ENCODE data around the gene CTIF. TPM values are rescaled to one million over a fixed set of nuclear protein-coding genes. Genes with fewer than 3 reads are reported as not detected.

The CTIF gene
- total RNA-seq, 1 experiment from 2014 or later: 5.8 TPM

GRCh38 chr18:48899558-48900174 is 360.8 kb downstream of the CTIF start:
- intact Hi-C loops (cut with micrococcal nuclease): no loop called here
- no peaks in the 10 kb centered on the region for H3K79me2 ChIP-seq (ENCODE audit: low read length)
- peaks cover 21% of the 10 kb centered on the region for H3K4me1 ChIP-seq (ENCODE audit: insufficient read depth, low read length)
- ChIA-PET CTCF (no interaction called here), POLR2A (ENCODE audit: unreplicated experiment) (no interaction called here)
- H3K4me2 ChIP-seq (ENCODE audit: low read length): no peak overlapping the region
- TF ChIP-seq, protein P1, sequence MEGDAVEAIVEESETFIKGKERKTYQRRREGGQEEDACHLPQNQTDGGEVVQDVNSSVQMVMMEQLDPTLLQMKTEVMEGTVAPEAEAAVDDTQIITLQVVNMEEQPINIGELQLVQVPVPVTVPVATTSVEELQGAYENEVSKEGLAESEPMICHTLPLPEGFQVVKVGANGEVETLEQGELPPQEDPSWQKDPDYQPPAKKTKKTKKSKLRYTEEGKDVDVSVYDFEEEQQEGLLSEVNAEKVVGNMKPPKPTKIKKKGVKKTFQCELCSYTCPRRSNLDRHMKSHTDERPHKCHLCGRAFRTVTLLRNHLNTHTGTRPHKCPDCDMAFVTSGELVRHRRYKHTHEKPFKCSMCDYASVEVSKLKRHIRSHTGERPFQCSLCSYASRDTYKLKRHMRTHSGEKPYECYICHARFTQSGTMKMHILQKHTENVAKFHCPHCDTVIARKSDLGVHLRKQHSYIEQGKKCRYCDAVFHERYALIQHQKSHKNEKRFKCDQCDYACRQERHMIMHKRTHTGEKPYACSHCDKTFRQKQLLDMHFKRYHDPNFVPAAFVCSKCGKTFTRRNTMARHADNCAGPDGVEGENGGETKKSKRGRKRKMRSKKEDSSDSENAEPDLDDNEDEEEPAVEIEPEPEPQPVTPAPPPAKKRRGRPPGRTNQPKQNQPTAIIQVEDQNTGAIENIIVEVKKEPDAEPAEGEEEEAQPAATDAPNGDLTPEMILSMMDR (conservative IDR thresholded peaks at IDR 0.05; ENCODE audit: low read depth, low read length): no peak
- TF ChIP-seq EZH2 (IDR thresholded peaks at IDR 0.05; ENCODE audit: low read length, unreplicated experiment) (no peak), EZH2phosphoT487 (IDR thresholded peaks at IDR 0.05; ENCODE audit: borderline replicate concordance, low read length) (no peak)
- no peaks in the 10 kb centered on the region for H3K9me3 ChIP-seq (ENCODE audit: low read length)
- no peak overlapping the region for H2AFZ ChIP-seq (ENCODE audit: low read length)
- DNase-seq (peak; percentile 31), ATAC-seq (no peak)
- no peaks in the 10 kb centered on the region for H3K9me2 ChIP-seq (replicated peaks; ENCODE audit: low read length)
- H3F3A ChIP-seq (ENCODE audit: low read length, unreplicated experiment): no peaks in the 10 kb centered on the region
- no peak overlapping the region for H3K4me3 ChIP-seq (ENCODE audit: low read length)
- H3K27me3 ChIP-seq (ENCODE audit: low read length): no peaks in the 10 kb centered on the region
- no peak overlapping the region for H3K27ac ChIP-seq (ENCODE audit: low read length)
- no peak overlapping the region for H3K9ac ChIP-seq (ENCODE audit: low read length)
- H4K20me1 ChIP-seq (ENCODE audit: low read length): no peaks in the 10 kb centered on the region
- H3K36me3 ChIP-seq (ENCODE audit: low read depth, low read length): no peaks in the 10 kb centered on the region
- BruUV-seq (replicated peaks): no TSS peak

- Histone ChIP-seq H3K27ac (ENCODE audit: low read length) (no peak overlapping the region), H3F3A (ENCODE audit: low read length, unreplicated experiment) (no peaks in the 10 kb centered on the region), H3K4me3 (ENCODE audit: low read length) (no peak overlapping the region), H3K79me2 (ENCODE audit: low read length) (no peaks in the 10 kb centered on the region), H3K27me3 (ENCODE audit: low read length) (no peaks in the 10 kb centered on the region), H3K36me3 (ENCODE audit: low read depth, low read length) (no peaks in the 10 kb centered on the region), H3K4me2 (ENCODE audit: low read length) (no peak overlapping the region), H3K9me2 (replicated peaks; ENCODE audit: low read length) (no peaks in the 10 kb centered on the region), H3K9ac (ENCODE audit: low read length) (no peak overlapping the region), H3K4me1 (ENCODE audit: insufficient read depth, low read length) (peaks cover 21% of the 10 kb centered on the region), H3K9me3 (ENCODE audit: low read length) (no peaks in the 10 kb centered on the region), H4K20me1 (ENCODE audit: low read length) (no peaks in the 10 kb centered on the region), H2AFZ (ENCODE audit: low read length) (no peak overlapping the region)
- ATAC-seq (no peak), DNase-seq (no peak)
- ChIA-PET CTCF (no interaction called here), POLR2A (ENCODE audit: unreplicated experiment) (no interaction called here)
- TF ChIP-seq EZH2phosphoT487 (IDR thresholded peaks at IDR 0.05; ENCODE audit: borderline replicate concordance, low read length): no peak
- no peak for TF ChIP-seq EZH2 (IDR thresholded peaks at IDR 0.05; ENCODE audit: low read length, unreplicated experiment)
- TF ChIP-seq, protein P1 (conservative IDR thresholded peaks at IDR 0.05; ENCODE audit: low read depth, low read length): no peak
- intact Hi-C loops (cut with micrococcal nuclease): no loop called here
- no TSS peak for BruUV-seq (replicated peaks)
Measured at GRCh38 chr18:48900469-48900868, 361.6 kb downstream of the CTIF start.

DNA sequence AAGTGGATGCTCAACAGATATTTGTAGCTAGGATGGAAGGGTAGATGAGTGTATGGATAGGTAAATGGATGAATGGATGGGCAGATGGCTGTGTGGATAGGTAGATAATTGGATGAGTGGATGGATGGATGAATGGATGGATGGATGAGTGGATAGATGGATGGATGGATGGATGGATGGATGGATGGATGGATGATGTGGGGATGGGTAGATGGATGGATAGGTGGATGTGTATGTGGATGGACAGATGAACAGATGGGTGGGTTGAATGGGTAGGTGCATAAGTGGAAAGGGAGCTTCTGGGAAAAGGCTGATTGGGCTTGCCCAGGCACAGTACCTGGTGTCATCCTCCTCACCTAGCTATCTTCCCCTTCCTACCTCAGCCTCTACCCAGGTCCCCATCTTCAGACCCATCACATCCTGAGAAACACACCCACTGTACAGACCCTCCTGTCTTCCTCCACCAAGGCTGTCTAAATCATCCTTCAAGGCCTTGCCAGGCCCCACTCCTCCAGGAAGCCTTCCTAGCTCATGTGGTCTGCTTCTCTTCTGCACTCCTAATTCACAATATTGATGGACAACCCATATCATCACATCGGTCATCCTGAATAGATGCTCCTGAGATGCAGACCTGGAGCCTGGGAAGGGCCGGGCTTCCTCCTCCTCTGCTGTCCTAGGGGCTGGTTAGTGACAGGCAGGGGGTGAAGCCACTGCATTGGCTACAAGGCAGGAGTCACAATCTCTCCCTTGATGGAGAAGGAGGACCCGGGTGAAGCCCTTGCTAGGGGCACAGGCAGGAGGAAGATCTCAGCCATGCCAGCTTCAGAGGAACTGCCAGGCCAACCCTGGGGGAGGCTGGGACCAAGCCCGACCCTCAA is 362.6 kb downstream of the CTIF start:
- BruUV-seq (replicated peaks): no TSS peak
- Histone ChIP-seq H3K27me3 (ENCODE audit: low read length) (no peaks in the 10 kb centered on the region), H3K9me3 (ENCODE audit: low read length) (no peaks in the 10 kb centered on the region), H3K9ac (ENCODE audit: low read length) (no peak overlapping the region), H3K27ac (ENCODE audit: low read length) (no peak overlapping the region), H4K20me1 (ENCODE audit: low read length) (no peaks in the 10 kb centered on the region), H3K4me1 (ENCODE audit: insufficient read depth, low read length) (peaks cover 21% of the 10 kb centered on the region), H3K9me2 (replicated peaks; ENCODE audit: low read length) (no peaks in the 10 kb centered on the region), H3K4me2 (ENCODE audit: low read length) (peak overlapping the region; percentile 46), H2AFZ (ENCODE audit: low read length) (no peak overlapping the region), H3K4me3 (ENCODE audit: low read length) (no peak overlapping the region), H3K79me2 (ENCODE audit: low read length) (no peaks in the 10 kb centered on the region), H3F3A (ENCODE audit: low read length, unreplicated experiment) (no peaks in the 10 kb centered on the region), H3K36me3 (ENCODE audit: low read depth, low read length) (no peaks in the 10 kb centered on the region)
- ATAC-seq (no peak), DNase-seq (no peak)
- intact Hi-C loops (cut with micrococcal nuclease): no loop called here
- TF ChIP-seq EZH2phosphoT487 (IDR thresholded peaks at IDR 0.05; ENCODE audit: borderline replicate concordance, low read length) (no peak), EZH2 (IDR thresholded peaks at IDR 0.05; ENCODE audit: low read length, unreplicated experiment) (no peak)
- TF ChIP-seq, protein P1 (conservative IDR thresholded peaks at IDR 0.05; ENCODE audit: low read depth, low read length): no peak
- ChIA-PET POLR2A (ENCODE audit: unreplicated experiment) (no interaction called here), CTCF (interaction anchor here (0.6 kb wide), 1 partner anchor 21 kb away, joined by 3 read pairs; no protein-coding TSS in a partner anchor)
